ENCODE data around the gene RCL1.
"Not testable (repeated sequence)": the region's sequence is repeated elsewhere in the genome, so short reads cannot be mapped to it uniquely, and the experiment has no call there.

Gene RCL1

DNA sequence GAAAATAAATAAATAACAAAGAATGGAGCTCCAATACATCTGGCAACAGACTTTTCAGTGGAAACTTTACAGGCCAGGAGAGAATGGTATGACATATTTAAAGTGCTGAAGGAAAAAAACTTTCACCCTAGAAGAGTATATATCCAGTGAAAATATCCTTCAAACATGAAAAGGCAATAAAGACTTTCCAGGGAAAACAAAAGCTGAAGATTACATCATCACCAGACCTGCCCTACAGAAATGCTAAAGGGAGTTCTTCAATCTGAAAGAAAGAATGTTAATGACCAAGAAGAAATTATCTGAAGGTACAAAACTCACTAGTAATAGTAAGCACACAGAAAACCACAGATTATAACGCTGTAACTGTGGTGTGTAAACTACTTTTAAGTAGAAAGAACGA lies 8.3 kb upstream of the RCL1 start:
- no peak for DNase-seq (ENCODE audit: low read depth)

- no peak for DNase-seq (ENCODE audit: low read depth)
Measured at GRCh38 chr9:4786599-4786998, 6.1 kb upstream of the RCL1 start.

DNA sequence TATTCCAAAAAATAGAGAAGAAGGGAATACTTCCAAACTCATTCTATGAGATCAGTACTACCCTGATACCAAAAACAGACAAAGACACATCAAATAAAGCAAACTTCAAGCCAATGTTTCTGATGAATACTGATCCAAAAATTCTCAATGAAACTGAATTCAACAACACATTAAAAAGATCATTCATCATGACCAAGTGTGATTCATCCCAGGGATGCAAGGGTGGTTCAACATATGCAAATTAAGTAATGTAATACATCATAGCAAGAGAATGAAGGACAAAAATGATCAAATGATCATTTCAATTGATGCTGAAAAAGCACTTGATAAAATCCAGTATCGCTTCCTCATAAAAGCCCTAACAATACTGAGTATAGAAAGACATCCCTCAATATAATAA lies 4.9 kb upstream of the RCL1 start:
- no peak for DNase-seq (ENCODE audit: low read depth)

GRCh38 chr9:4788703-4789102 lies 4.0 kb upstream of the RCL1 start:
- no peak for DNase-seq (ENCODE audit: low read depth)

DNA sequence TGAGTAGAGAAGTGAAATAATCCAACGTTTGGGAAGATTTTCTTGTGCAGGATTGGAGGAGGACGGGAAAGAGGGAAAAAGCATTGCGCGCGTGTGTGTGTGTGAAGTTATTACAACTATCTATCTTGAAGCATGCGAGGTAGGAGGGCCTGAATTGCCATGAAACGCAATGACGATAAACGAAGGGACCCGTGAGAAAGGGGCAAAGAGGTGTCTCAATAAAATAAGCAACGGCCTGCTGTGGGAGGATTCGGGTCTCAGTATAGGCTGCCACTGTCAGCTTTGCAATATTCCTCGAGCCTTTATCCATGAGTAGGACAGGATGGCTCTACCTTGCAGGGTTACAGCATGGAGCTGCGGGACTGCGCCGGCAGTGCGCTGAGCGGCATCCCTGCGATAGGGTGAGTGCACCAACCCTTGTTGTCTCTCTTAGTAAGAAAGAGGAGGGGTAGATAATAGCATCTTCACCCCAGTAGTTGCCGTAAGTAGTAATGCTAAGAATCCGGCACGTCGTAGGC lies 631 bp upstream of the RCL1 start:
- DNase-seq (ENCODE audit: low read depth) = no peak

- DNase-seq (ENCODE audit: low read depth) = no peak
Measured at GRCh38 chr9:4793459-4794395, 983 bp downstream of the RCL1 start.

GRCh38 chr9:4794691-4795090 lies 1.9 kb downstream of the RCL1 start:
- no peak for DNase-seq (ENCODE audit: low read depth)

- not testable (repeated sequence) for DNase-seq (ENCODE audit: low read depth)
Measured at GRCh38 chr9:4795108-4795507, 2.4 kb downstream of the RCL1 start.

DNA sequence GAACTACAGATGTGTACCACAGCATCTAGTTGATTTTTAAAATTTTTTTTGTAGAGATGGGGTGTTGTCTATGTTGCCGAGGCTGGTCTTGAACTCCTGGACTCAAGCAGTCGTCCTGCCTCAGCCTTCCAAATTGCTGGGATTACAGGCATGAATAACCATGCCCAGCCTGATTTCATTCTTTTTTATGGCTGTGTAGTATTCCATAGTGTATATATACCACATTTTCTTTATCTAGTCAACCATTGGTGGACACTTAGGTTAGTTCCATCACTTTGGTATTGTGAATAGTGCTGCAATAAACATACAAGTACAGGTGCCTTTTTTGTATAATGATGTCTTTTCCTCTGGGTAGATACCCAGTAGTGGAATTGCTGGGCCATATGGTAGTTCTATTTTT lies 3.8 kb downstream of the RCL1 start:
- DNase-seq (ENCODE audit: low read depth) = no peak

- DNase-seq (ENCODE audit: low read depth) = no peak
Measured at GRCh38 chr9:4796988-4797853, 4.5 kb downstream of the RCL1 start.

GRCh38 chr9:4797854-4798150 lies 5.1 kb downstream of the RCL1 start:
- DNase-seq (ENCODE audit: low read depth) = no peak

GRCh38 chr9:4798281-4799032 lies 5.7 kb downstream of the RCL1 start:
- DNase-seq (ENCODE audit: low read depth) = no peak

- no peak for DNase-seq (ENCODE audit: low read depth)
Measured at GRCh38 chr9:4799033-4799430, 6.3 kb downstream of the RCL1 start.

- no peak for DNase-seq (ENCODE audit: low read depth)
Measured at GRCh38 chr9:4799775-4800174, 7.0 kb downstream of the RCL1 start.

GRCh38 chr9:4801156-4801555 lies 8.4 kb downstream of the RCL1 start:
- DNase-seq (ENCODE audit: low read depth) = no peak

DNA sequence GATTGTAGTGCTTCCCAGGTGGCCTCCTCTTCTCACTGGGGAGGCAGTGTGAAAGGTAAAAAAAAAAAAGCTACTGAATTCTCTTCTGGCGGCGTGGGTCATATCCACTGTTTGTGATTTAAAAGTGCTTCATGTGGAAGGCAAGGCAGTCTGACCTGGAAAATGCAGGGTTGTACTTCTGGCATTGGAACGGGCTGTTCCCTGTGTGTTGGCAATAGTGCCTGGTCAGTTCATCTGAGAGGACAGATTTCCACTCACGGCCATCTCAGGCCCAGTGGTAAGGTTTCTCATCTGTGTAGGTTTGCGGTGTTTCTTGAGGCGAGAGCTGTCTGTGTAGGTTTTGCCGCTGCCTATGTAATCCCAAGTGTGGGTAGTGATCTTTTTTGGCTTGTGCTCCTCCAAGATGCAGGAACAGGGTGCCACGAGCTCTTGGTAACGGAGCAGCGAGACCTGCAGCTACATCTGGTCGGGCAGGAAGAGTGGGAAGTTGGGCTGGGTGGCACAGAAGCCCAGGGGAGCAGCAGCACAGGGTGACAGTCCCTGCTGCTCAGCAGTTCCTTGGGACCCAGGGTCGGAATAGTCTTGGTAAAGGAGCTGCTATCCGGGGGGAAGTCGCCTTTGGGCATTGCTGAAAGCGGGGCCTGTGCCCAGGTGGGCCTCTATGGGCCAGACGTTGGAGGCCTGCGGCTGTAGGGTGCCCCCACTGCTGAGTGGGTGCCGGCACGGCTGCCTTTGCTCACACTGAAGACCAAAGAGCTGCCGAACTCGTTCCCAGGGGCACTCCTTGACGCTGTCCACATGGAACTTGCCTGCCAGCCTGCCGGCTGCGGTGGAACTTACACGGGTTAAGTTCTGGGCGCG lies 11.2 kb downstream of the RCL1 start:
- DNase-seq (ENCODE audit: low read depth) = no peak

GRCh38 chr9:4804531-4805016 lies 11.8 kb downstream of the RCL1 start:
- DNase-seq (ENCODE audit: low read depth) = no peak

DNA sequence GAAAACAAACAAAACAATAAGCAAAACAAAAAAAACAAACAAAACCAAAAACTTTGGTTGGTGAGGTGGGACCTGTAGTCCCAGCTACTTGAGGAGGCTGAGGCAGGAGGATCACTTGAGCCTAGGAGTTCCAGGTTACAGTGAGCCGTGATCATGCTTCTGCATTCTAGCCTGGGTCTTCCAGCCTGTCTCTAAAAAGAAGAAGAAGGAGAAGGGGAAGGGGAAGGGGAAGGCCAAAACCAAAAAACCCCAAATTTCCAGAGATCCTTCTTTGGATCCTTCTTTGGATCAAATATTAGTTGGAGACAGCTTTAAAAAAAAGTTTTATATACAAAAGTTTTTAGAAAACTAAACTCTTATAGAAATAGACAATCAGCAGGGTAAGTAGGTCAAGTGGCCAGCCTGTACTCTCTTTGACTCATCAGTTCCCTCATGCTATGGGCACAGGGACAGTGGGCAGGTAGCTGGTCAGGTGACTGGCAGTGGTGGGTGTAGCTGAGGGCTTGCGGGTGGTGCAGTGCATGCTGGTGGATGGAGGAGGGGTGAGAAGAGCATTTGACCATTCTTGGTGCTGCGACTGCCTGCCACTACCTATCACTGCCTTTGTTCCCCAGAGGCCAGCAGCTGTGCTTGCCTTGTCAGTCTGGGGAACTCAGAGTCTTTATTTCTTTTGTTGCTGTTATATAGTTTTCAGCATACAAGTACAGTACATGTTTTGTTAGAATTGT lies 12.6 kb downstream of the RCL1 start:
- DNase-seq (ENCODE audit: low read depth) = no peak

DNA sequence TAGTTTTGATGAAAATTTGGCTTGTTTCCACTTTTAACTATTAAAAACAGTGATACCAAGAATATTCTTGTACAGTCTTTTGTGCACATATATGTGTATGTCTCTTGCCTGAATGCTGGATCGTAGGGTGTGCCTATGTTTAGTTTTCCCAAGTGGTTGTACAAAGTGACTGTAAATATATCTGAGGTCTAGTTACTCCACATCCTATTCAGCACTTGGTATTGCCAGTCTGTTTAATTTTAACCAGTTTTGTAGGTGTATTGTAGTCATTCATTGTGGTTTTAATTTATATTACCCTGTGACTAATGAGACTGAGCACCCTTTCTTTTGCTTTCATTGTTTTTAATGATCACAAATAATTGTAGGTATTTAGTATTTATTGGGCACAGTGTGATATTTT lies 17.8 kb downstream of the RCL1 start:
- DNase-seq (ENCODE audit: low read depth) = no peak

DNA sequence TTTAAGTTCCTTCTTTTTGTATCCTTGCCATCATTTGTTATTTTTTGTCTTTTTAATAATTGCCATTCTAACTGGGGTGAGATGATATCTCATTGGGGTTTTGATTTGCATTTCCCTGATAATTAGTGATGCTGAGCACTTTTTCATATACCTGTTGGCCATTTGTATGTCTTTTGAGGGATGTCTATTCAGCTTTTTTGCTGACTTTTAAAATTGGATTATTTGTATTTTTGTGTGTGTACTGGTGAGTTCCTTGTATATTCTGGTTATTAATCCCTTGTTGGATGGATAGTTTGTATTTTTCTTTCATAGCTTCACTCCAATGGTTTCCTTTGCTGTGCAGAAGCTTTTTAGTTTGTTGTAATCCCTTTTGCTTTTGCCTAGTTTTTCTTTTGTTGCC lies 19.1 kb downstream of the RCL1 start:
- DNase-seq (ENCODE audit: low read depth) = no peak

DNA sequence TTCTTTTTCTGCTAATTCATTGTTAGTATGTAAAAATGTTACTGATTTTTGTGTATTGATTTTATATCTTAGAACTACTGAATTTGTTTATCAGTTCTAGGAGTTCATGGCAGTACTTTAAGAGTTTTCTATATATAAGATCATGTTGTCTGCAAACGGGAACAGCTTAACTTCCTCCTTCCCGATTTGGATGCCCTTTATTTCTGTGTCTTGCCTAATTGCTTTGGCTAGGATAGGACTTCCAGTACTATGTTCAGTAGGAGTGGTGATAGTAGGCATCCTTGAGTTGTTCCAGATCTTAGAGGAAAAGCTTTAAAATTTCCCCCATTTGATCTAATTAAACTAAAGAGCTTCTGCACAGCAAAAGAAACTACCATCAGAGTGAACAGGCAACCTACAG lies 20.1 kb downstream of the RCL1 start:
- DNase-seq (ENCODE audit: low read depth) = no peak
